CD4-positive, CD25-positive, alpha-beta regulatory T cell (primary cell): ENCODE measurements around the gene ERP27. TPM values are rescaled to one million over a fixed set of nuclear protein-coding genes. Genes with fewer than 3 reads are reported as not detected.

Experiments used
- ATAC-seq, 2 donors: fragments of 150-1000 bp; cut with Tn5 transposase; one replicate each; pipeline ENCODE4 v1.10.0; 2021; ENCODE audit warnings: low read depth in 2 of 2, moderate number of reproducible peaks in 2 of 2, moderate library complexity in 1 of 2
- DNase-seq, 3 donors: peaks; one replicate each; pipeline versions ENCODE4 v3.0.0 to v3.0.0-alpha.2; 2012 to 2022; ENCODE audit warnings: mixed read lengths in 1 of 3
- H3K27ac ChIP-seq: one replicate; pipeline ENCODE4 v1.7.0; 2013; ENCODE audit warnings: mild to moderate bottlenecking, low read length; ENCODE audit not compliant: insufficient read depth, poor library complexity, severe bottlenecking
- H3K27me3 ChIP-seq: one replicate; pipeline ENCODE4 v1.7.0; 2013; ENCODE audit warnings: low read length; ENCODE audit not compliant: control insufficient read depth, insufficient read depth
- H3K36me3 ChIP-seq: one replicate; pipeline ENCODE4 v1.7.0; 2013; ENCODE audit warnings: mild to moderate bottlenecking, low read length, moderate library complexity; ENCODE audit not compliant: control insufficient read depth, insufficient read depth
- H3K4me1 ChIP-seq: 2 replicates; pipeline ENCODE4 v1.7.0; 2013; ENCODE audit warnings: mild to moderate bottlenecking, low read length; ENCODE audit not compliant: insufficient read depth, control insufficient read depth, poor library complexity, severe bottlenecking
- H3K4me3 ChIP-seq: one replicate; pipeline ENCODE4 v1.7.0; 2013; ENCODE audit warnings: low read depth, mild to moderate bottlenecking, low read length, moderate library complexity
- H3K9me3 ChIP-seq, 2 experiments: 1 replicate in 1 of 2; 2 replicates in 1 of 2; pipeline ENCODE4 v1.7.0; 2013; ENCODE audit warnings: low read length in 2 of 2, mild to moderate bottlenecking in 1 of 2, moderate library complexity in 1 of 2; ENCODE audit not compliant: control insufficient read depth in 2 of 2
- H3K27ac Mint-ChIP-seq, 3 donors: one replicate each; pipeline ENCODE4 v1.8.0; 2020 to 2022; ENCODE audit warnings: mild to moderate bottlenecking in 3 of 3, mixed read lengths in 3 of 3, moderate library complexity in 2 of 3
- H3K27me3 Mint-ChIP-seq: one replicate; pipeline ENCODE4 v1.8.0; 2022; ENCODE audit warnings: mild to moderate bottlenecking, mixed read lengths
- H3K36me3 Mint-ChIP-seq: one replicate; pipeline ENCODE4 v1.8.0; 2020; ENCODE audit warnings: mixed read lengths
- H3K4me1 Mint-ChIP-seq, 4 donors: one replicate each; pipeline ENCODE4 v1.8.0; 2020 to 2022; ENCODE audit warnings: mixed read lengths in 4 of 4, mild to moderate bottlenecking in 1 of 4
- H3K4me3 Mint-ChIP-seq, 4 donors: one replicate each; pipeline ENCODE4 v1.8.0; 2020 to 2022; ENCODE audit warnings: mild to moderate bottlenecking in 4 of 4, mixed read lengths in 4 of 4, moderate library complexity in 3 of 4
- H3K9me3 Mint-ChIP-seq, 7 donors: one replicate each; pipeline ENCODE4 v1.8.0; 2020 to 2022; ENCODE audit warnings: mixed read lengths in 7 of 7, mild to moderate bottlenecking in 3 of 7, moderate library complexity in 2 of 7
- polyA plus RNA-seq, 4 donors: library from polyadenylated mRNA; unstranded; fragments of 300-500 nt; fragmentation: Illumina TruSeq; gene quantifications; one replicate each; pipeline ENCODE4 v1.2.3, GENCODE V29; 2021
- total RNA-seq: library from RNA; stranded (reverse); gene quantifications from one replicate; pipeline ENCODE4 v1.2.3, GENCODE V29; 2022

The ERP27 gene
- total and polyA plus RNA-seq, 5 donors from 2014 or later, result 5.3 to 25.4 (median 6.3) TPM

- H3K9me3 ChIP-seq, result no peaks in the 10 kb centered on the region
- no peak overlapping the region for H3K27ac Mint-ChIP-seq
- no peak for ATAC-seq
- peaks cover 6% of the 10 kb centered on the region for H3K27me3 Mint-ChIP-seq
- H3K4me3 Mint-ChIP-seq, result no peak overlapping the region
- H3K4me3 ChIP-seq, result peak overlapping the region; percentile 24
- no peaks in the 10 kb centered on the region for H3K27me3 ChIP-seq
- H3K36me3 Mint-ChIP-seq, result no peaks in the 10 kb centered on the region
- peaks cover 21% of the 10 kb centered on the region for H3K4me1 ChIP-seq
- no peak overlapping the region for H3K27ac ChIP-seq
- no peaks in the 10 kb centered on the region for H3K36me3 ChIP-seq
- DNase-seq, result no peak
- H3K4me1 Mint-ChIP-seq, result peaks cover 27 to 53% (median 46%) of the 10 kb centered on the region in 4 donors
- peaks cover 0 to 1% (median 0%) of the 10 kb centered on the region in 7 donors for H3K9me3 Mint-ChIP-seq
These were observed 41.1 kb upstream of the ERP27 start for GRCh38 chr12:14979468-14979867.

- H3K4me1 Mint-ChIP-seq, result peaks cover 16 to 48% (median 35%) of the 10 kb centered on the region in 4 donors
- H3K36me3 Mint-ChIP-seq, result no peaks in the 10 kb centered on the region
- no peak overlapping the region for H3K27ac ChIP-seq
These were observed 38.3 kb upstream of the ERP27 start for GRCh38 chr12:14976658-14977057.

GRCh38 chr12:14975457-14975856, 37.1 kb upstream of the ERP27 start:
- H3K27me3 ChIP-seq, result no peaks in the 10 kb centered on the region
- DNase-seq (no peak), ATAC-seq (no peak)
- H3K4me3 ChIP-seq, result no peak overlapping the region
- no peak overlapping the region for H3K27ac ChIP-seq
- Mint-ChIP-seq H3K36me3 (no peaks in the 10 kb centered on the region), H3K4me3 (no peak overlapping the region), H3K4me1 (peaks cover 12 to 36% (median 24%) of the 10 kb centered on the region in 4 donors), H3K27ac (no peak overlapping the region), H3K27me3 (peaks cover 12% of the 10 kb centered on the region), H3K9me3 (peaks cover 0 to 2% (median 0%) of the 10 kb centered on the region in 7 donors)
- no peaks in the 10 kb centered on the region for H3K36me3 ChIP-seq
- H3K4me1 ChIP-seq, result peaks cover 13% of the 10 kb centered on the region
- no peaks in the 10 kb centered on the region for H3K9me3 ChIP-seq

More at GRCh38 chr12:14976658-14977057, 38.3 kb upstream of the ERP27 start:
- no peak for DNase-seq
- Histone ChIP-seq H3K4me1 (peaks cover 13% of the 10 kb centered on the region), H3K36me3 (no peaks in the 10 kb centered on the region), H3K4me3 (no peak overlapping the region), H3K9me3 (no peaks in the 10 kb centered on the region), H3K27me3 (no peaks in the 10 kb centered on the region)
- H3K4me3 Mint-ChIP-seq, result no peak overlapping the region
- ATAC-seq, result no peak
- no peak overlapping the region for H3K27ac Mint-ChIP-seq
- H3K27me3 Mint-ChIP-seq, result peaks cover 8% of the 10 kb centered on the region
- peaks cover 0 to 1% (median 0%) of the 10 kb centered on the region in 7 donors for H3K9me3 Mint-ChIP-seq

DNA sequence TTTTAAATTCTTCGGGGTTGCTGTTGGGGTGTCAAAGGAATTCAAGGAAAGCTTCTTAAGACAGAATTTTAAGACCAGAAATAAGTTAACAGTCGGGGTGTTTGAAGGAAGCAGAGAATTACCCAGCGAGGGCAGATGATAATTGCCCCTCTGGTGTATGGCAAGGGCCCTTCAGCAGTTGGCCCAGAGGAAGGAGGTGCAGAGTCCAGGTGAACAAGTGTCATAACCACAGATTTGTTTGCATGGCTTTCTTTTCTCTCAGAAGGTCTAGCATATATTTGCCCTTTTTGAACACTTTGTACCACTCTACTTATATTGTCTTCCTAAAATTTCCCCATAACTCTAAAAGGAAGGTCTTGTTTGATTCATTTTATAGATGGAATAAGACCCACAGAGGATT, 36.3 kb upstream of the ERP27 start:
- Mint-ChIP-seq H3K27ac (no peak overlapping the region), H3K27me3 (peaks cover 12% of the 10 kb centered on the region)
- H3K27me3 ChIP-seq, result no peaks in the 10 kb centered on the region

GRCh38 chr12:14972816-14973215, 34.5 kb upstream of the ERP27 start, which contains the start of gene PDE6H:
Gene PDE6H (plus strand): TSS chr12:14973042. CDS start chr12:14978013, 4,971 bp downstream.
- H3K4me1 Mint-ChIP-seq, result peaks cover 0 to 26% (median 13%) of the 10 kb centered on the region in 4 donors
- Histone ChIP-seq H3K36me3 (no peaks in the 10 kb centered on the region), H3K27ac (no peak within 1 kb of the TSS), H3K27me3 (no peaks in the 10 kb centered on the region), H3K4me1 (no peaks in the 10 kb centered on the region), H3K4me3 (no peak within 1 kb of the TSS), H3K9me3 (no peaks in the 10 kb centered on the region)
- H3K4me3 Mint-ChIP-seq, result no peak within 1 kb of the TSS
- peak within 1 kb of the TSS; percentile 8 to 43 (median 25) for H3K27ac Mint-ChIP-seq
- H3K9me3 Mint-ChIP-seq, result peaks cover 0 to 1% (median 0%) of the 10 kb centered on the region in 7 donors
- DNase-seq, result no peak
- H3K36me3 Mint-ChIP-seq, result no peaks in the 10 kb centered on the region
- ATAC-seq, result no peak
- peaks cover 6% of the 10 kb centered on the region for H3K27me3 Mint-ChIP-seq

More for the DNA sequence above, 36.3 kb upstream of the ERP27 start:
- DNase-seq (no peak), ATAC-seq (no peak)
- Mint-ChIP-seq H3K4me1 (peaks cover 12 to 32% (median 20%) of the 10 kb centered on the region in 4 donors), H3K4me3 (no peak overlapping the region), H3K9me3 (peaks cover 0 to 2% (median 0%) of the 10 kb centered on the region in 7 donors), H3K36me3 (no peaks in the 10 kb centered on the region)
- no peaks in the 10 kb centered on the region for H3K9me3 ChIP-seq
- peaks cover 7% of the 10 kb centered on the region for H3K4me1 ChIP-seq
- no peaks in the 10 kb centered on the region for H3K36me3 ChIP-seq
- no peak overlapping the region for H3K27ac ChIP-seq
- H3K4me3 ChIP-seq, result no peak overlapping the region

- H3K27me3 ChIP-seq, result no peaks in the 10 kb centered on the region
- ATAC-seq, result no peak
These were observed 32.1 kb upstream of the ERP27 start for GRCh38 chr12:14970473-14970872.

GRCh38 chr12:14968478-14968877, 30.1 kb upstream of the ERP27 start:
- H3K4me3 Mint-ChIP-seq, result no peak overlapping the region
- no peak overlapping the region for H3K27ac Mint-ChIP-seq
- H3K9me3 Mint-ChIP-seq, result peaks cover 0 to 1% (median 0%) of the 10 kb centered on the region in 7 donors
- H3K27ac ChIP-seq, result no peak overlapping the region
- H3K9me3 ChIP-seq, result no peaks in the 10 kb centered on the region
- DNase-seq, result no peak
- peaks cover 0 to 48% (median 26%) of the 10 kb centered on the region in 4 donors for H3K4me1 Mint-ChIP-seq
- no peaks in the 10 kb centered on the region for H3K36me3 Mint-ChIP-seq
- no peaks in the 10 kb centered on the region for H3K27me3 ChIP-seq
- no peaks in the 10 kb centered on the region for H3K36me3 ChIP-seq
- no peak overlapping the region for H3K4me3 ChIP-seq
- ATAC-seq, result no peak
- H3K27me3 Mint-ChIP-seq, result peaks cover 6% of the 10 kb centered on the region
- peaks cover 3% of the 10 kb centered on the region for H3K4me1 ChIP-seq

More at GRCh38 chr12:14970473-14970872, 32.1 kb upstream of the ERP27 start:
- no peak overlapping the region for H3K27ac ChIP-seq
- no peaks in the 10 kb centered on the region for H3K36me3 Mint-ChIP-seq
- no peak overlapping the region for H3K4me3 ChIP-seq
- no peak overlapping the region for H3K4me3 Mint-ChIP-seq
- DNase-seq, result no peak
- peaks cover 0 to 39% (median 18%) of the 10 kb centered on the region in 4 donors for H3K4me1 Mint-ChIP-seq
- H3K9me3 ChIP-seq, result no peaks in the 10 kb centered on the region
- no peak overlapping the region for H3K27ac Mint-ChIP-seq
- H3K4me1 ChIP-seq, result no peaks in the 10 kb centered on the region
- peaks cover 0 to 1% (median 0%) of the 10 kb centered on the region in 7 donors for H3K9me3 Mint-ChIP-seq
- no peaks in the 10 kb centered on the region for H3K36me3 ChIP-seq
- H3K27me3 Mint-ChIP-seq, result peaks cover 6% of the 10 kb centered on the region

DNA sequence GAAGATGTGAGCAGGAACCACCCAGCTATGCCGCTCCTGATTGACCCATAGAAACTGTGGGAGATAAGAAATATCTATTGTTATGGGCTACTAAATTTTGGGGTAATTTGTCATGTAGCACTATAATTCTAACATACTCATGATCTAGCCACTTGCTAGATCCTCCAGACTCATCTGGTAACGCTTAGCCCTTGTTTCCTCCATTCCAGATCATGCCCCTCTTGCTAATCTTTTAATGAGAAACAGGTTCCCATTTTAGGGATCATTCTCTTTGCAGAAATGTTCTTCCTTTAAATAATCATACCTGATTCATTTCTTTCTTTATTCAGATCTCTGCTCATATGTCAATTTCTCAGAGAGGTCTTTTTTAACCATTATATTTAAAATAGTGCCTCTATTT, 26.9 kb upstream of the ERP27 start:
- no peak for ATAC-seq
- H3K36me3 ChIP-seq, result no peaks in the 10 kb centered on the region
- Mint-ChIP-seq H3K4me3 (peak overlapping the region in 1 of 4 donors; percentile 64), H3K4me1 (peaks cover 0 to 59% (median 31%) of the 10 kb centered on the region in 4 donors), H3K36me3 (peaks cover 3% of the 10 kb centered on the region), H3K9me3 (no peaks in the 10 kb centered on the region), H3K27me3 (peaks cover 5% of the 10 kb centered on the region), H3K27ac (peak overlapping the region; percentile 52 to 95 (median 88))
- no peak for DNase-seq
- H3K27ac ChIP-seq, result no peak overlapping the region
- H3K4me1 ChIP-seq, result peaks cover 23% of the 10 kb centered on the region
- H3K9me3 ChIP-seq, result no peaks in the 10 kb centered on the region
- H3K27me3 ChIP-seq, result no peaks in the 10 kb centered on the region
- no peak overlapping the region for H3K4me3 ChIP-seq
